Measurements from ENCODE around the gene MIF.

DNA sequence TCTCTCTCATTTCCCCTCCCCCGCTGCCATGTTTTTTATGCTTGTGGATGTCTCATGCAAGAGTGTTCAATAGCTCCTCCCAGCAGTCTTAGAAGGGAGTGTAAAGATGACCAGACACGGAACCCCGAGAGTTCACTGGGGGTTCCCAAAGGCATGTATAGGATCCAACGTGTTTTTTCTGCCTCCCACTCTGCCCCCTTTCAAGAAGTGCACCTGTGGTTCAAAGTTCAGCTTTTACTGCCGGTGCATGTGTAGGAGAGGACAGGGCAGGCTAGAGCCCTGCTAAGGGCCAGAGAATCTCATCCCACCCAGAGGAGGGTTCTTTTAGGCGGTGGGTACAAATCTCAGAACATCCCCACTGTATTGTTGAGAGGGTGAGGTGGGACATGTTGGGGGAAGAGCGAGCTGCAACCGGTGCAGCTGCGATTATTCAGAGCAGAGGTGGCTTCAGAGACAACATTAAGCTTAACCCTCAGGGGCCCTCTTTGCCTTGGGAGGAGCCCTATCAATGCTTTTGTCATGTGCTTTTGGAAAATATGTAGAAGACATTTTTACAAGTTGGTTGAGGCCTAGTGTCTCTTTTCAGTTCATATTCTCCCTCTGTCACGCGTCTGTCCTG is 14.5 kb downstream of the MIF start:
- no peak for TF ChIP-seq CTCF (IDR thresholded peaks at IDR 0.05)
- TF ChIP-seq POLR2A (IDR thresholded peaks at IDR 0.05), result no peak
